Spleen (tissue), 11 donors: Measurements from ENCODE around the gene TNFRSF18. TPM values are rescaled to one million over a fixed set of nuclear protein-coding genes. Genes with fewer than 3 reads are reported as not detected.

Experiments
- DNase-seq: peaks from one replicate; pipeline ENCODE4 v3.0.0-alpha.2; 2020
- H3K27ac ChIP-seq, 8 donors: fragments of 200-600 bp; sonication (generic) in 7 of 8; 1 replicate in 4 of 8; 2 replicates in 4 of 8; pipeline versions ENCODE4 v1.5.0 to v1.8.0; 2016 to 2021; ENCODE audit warnings: inconsistent platforms in 4 of 8, mild to moderate bottlenecking in 4 of 8, moderate library complexity in 1 of 8
- H3K27me3 ChIP-seq, 7 donors: fragments of 200-600 bp; sonication (generic) in 6 of 7; replicated peaks in 1 of 7; 1 replicate in 4 of 7; 2 replicates in 3 of 7; pipeline versions ENCODE4 v1.5.0 to v1.8.0; 2016 to 2021; ENCODE audit warnings: inconsistent platforms in 3 of 7, mild to moderate bottlenecking in 1 of 7
- H3K36me3 ChIP-seq, 6 donors: fragments of 200-600 bp; sonication (generic) in 5 of 6; 1 replicate in 4 of 6; 2 replicates in 2 of 6; pipeline versions ENCODE4 v1.5.0 to v1.8.0; 2016 to 2021; ENCODE audit warnings: inconsistent platforms in 2 of 6
- H3K4me1 ChIP-seq, 6 donors: fragments of 200-600 bp; sonication (generic) in 5 of 6; 1 replicate in 3 of 6; 2 replicates in 3 of 6; pipeline versions ENCODE4 v1.5.0 to v1.8.0; 2016 to 2021; ENCODE audit warnings: inconsistent platforms in 3 of 6
- H3K4me3 ChIP-seq, 8 donors: fragments of 200-600 bp; sonication (generic) in 7 of 8; 1 replicate in 4 of 8; 2 replicates in 4 of 8; pipeline versions ENCODE4 v1.5.0 to v1.8.0; 2016 to 2021; ENCODE audit warnings: inconsistent platforms in 4 of 8, mild to moderate bottlenecking in 4 of 8, moderate library complexity in 2 of 8
- H3K9me3 ChIP-seq, 8 donors: fragments of 200-600 bp; sonication (generic) in 7 of 8; 1 replicate in 4 of 8; 2 replicates in 4 of 8; pipeline versions ENCODE4 v1.5.0 to v1.8.0; 2016 to 2021; ENCODE audit warnings: inconsistent platforms in 4 of 8
- CTCF ChIP-seq, 11 experiments: fragments of 200-600 bp in 7 of 11; fragments of 450-650 bp in 4 of 11; sonication (generic) in 4 of 11; IDR thresholded peaks in 8 of 11; conservative IDR thresholded peaks in 3 of 11; 1 replicate in 7 of 11; 2 replicates in 4 of 11; pipeline versions ENCODE4 v1.4.0 to v1.8.0; 2016 to 2021; ENCODE audit warnings: antibody characterized with exemption in 11 of 11, inconsistent platforms in 4 of 11, mild to moderate bottlenecking in 1 of 11
- POLR2A ChIP-seq, 3 donors: fragments of 450-650 bp; IDR thresholded peaks; one replicate each; pipeline ENCODE4 v1.5.1; 2017; ENCODE audit warnings: antibody characterized with exemption in 3 of 3, mild to moderate bottlenecking in 1 of 3
- POLR2AphosphoS5 ChIP-seq, 3 donors: sonication (generic); formaldehyde crosslinking; IDR thresholded peaks; one replicate each; pipeline ENCODE4 v1.5.1; 2017; ENCODE audit warnings: antibody characterized with exemption in 3 of 3
- WGBS, 5 donors: extraction: QIAGEN DNeasy Blood & Tissue Kit in 3 of 5; methylation state at CpG; one replicate each; pipeline versions ENCODE4 v1.1.5 to v1.1.7; 2013 to 2018; 5-methylcytosine and 5-hydroxymethylcytosine counted together
- intact Hi-C: fragments of 100-400 bp; cut with DNase I; formaldehyde crosslinking; loops from one replicate; pipeline ENCODE4 v1.15.0; 2023; ENCODE audit warnings: low total_unique reads
- polyA plus RNA-seq, 3 donors: library from polyadenylated mRNA; stranded (reverse); fragments of 200-250 nt; gene quantifications; one replicate each; pipeline ENCODE4 v1.2.1, GENCODE V29; 2013
- total RNA-seq, 7 donors: library from RNA; depleted of rRNA in 3 of 7; stranded (reverse); fragments of >200 nt in 3 of 7; fragmentation: NEBNext Ultra II Directional in 4 of 7; extraction: Animal tissue kit (Norgen Biotek cat#: 25700) in 4 of 7; gene quantifications; one replicate each; pipeline versions ENCODE4 v1.1.0 to v1.2.1, GENCODE V29; 2016 to 2021
- donor health status: healthy with polysubstance abuse.
- donor health status: DM: no; HTN: no; CAD: no; lungs with moderate emphysema.
- donor health status: DM: no; HTN: no; CAD: no.
- donor health status: Bipolar disorder and iron deficiency.
- donor health status: healthy.
- donor health status: DM: no; HTN: no; CAD: no.
- donor health status: DM: yes; HTN: yes; CAD: no.

The TNFRSF18 gene
- total and polyA plus RNA-seq, 10 donors = 5.2 to 16.3 (median 7.6) TPM

DNA sequence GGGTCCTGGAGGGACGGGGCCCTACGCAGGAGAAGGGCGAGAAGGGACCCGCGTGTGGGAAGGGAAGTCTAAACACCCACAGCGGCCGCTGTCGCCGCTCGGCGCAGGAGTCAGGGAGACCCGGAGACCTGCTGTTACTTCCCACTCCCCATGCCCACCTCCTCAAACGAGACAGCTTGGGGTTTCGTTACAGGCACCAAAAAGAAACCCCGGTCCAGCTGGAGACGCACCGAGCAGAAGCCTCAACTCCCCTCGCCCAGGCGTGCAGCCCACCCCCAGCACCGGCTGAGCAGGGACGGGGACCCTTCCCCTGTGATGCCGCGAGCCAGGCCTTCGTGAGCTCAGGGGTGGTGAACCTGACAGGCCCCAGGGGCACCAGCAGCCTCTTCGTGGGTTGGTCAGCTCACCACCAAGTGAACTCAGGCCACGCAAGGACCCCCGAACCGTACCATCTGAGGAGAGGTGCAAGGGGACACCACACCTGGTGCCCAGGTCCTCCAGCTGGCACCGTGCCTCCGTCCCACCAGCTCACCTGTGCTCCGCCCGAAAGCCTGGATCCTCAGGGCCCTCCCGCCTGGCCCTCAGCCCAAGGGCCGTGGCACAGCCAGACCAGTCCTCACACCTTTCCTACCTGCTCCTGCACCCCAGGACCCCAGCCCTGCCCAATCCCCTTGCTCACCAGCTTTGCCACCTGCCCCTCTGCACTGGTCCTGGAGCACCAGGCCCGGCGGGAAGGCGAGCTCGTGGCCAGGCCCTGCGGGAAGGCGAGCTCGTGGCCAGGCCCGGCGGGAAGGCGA lies 20.4 kb upstream of the TNFRSF18 start:
- Histone ChIP-seq H3K4me3 (no peak overlapping the region), H3K9me3 (no peaks in the 10 kb centered on the region), H3K4me1 (peaks cover 13 to 66% (median 35%) of the 10 kb centered on the region in 6 donors), H3K27ac (no peak overlapping the region), H3K36me3 (peaks cover 0 to 86% (median 73%) of the 10 kb centered on the region in 6 donors), H3K27me3 (no peaks in the 10 kb centered on the region)
- DNase-seq = no peak
- TF ChIP-seq POLR2AphosphoS5 (IDR thresholded peaks at IDR 0.05) (no peak), CTCF (IDR thresholded peaks at IDR 0.05 in 8 of 11, conservative IDR thresholded peaks at IDR 0.05 in 3 of 11) (no peak), POLR2A (IDR thresholded peaks at IDR 0.05) (no peak)
- WGBS, 5 donors = 92 to 97% (median 93%) methylated on average over 29 to 44 of the region's 44 CpGs
- intact Hi-C loops = no loop called here

DNA sequence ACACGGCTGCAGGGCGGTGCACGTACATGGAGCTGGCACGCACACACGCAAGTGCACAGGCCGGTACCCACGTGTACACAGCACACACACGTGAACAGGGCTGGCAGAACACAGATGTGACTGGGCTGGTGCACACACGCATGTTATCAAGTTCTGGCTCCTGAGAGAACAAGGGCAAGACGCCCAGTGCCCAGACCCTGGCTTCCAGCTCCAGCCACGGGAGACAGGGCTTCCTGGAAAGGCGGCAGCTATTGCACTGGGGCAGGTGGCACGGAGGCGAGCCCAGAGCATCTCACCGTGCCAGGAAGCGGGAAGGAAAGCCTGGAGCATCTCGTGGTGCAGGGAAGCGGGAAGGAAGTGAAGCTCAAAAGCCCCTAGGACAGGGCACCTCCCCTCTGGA lies 19.5 kb upstream of the TNFRSF18 start:
- intact Hi-C loops = no loop called here
- 84 to 91% (median 89%) methylated on average over 16 to 18 of the region's 18 CpGs for WGBS, 5 donors
- DNase-seq = no peak
- no peaks in the 10 kb centered on the region for H3K27me3 ChIP-seq
- H3K4me1 ChIP-seq = peaks cover 12 to 59% (median 32%) of the 10 kb centered on the region in 6 donors
- peaks cover 0 to 94% (median 81%) of the 10 kb centered on the region in 6 donors for H3K36me3 ChIP-seq
- no peak overlapping the region for H3K4me3 ChIP-seq
- H3K27ac ChIP-seq = no peak overlapping the region
- TF ChIP-seq POLR2AphosphoS5 (IDR thresholded peaks at IDR 0.05) = peak in 1 of 3 donors; percentile 2
- TF ChIP-seq POLR2A (IDR thresholded peaks at IDR 0.05) = no peak
- no peaks in the 10 kb centered on the region for H3K9me3 ChIP-seq

DNA sequence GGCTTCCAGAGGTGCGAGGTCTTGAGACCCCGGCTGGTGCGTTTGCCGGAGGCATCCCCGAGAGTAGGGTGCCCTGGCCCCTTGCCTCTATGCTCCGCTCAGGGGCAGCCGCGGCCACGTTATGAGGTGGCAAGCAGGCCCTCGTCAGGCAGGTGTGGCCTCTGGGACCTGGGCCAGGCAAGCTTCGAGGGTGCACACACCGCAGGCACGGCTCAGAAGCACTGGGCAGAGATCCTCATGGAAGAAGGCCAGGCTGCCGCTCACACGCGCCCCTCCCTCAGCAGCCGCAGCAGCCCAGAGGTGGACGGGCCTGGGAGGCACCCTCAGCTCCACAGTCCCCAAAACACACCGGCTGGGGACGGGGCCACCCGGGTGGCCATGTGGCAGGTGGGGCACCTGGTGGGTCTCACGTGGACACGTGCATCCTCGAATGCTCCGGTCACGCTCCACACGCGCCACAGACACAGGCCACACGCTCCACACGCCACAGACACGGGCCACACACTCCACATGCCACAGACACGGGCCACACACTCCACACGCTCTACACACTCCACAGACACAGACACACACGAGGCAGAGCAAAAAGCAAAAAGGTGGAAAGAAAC lies 18.9 kb upstream of the TNFRSF18 start:
- Histone ChIP-seq H3K9me3 (no peaks in the 10 kb centered on the region), H3K36me3 (peaks cover 0 to 100% (median 87%) of the 10 kb centered on the region in 6 donors), H3K27ac (no peak overlapping the region), H3K4me3 (no peak overlapping the region), H3K4me1 (peaks cover 6 to 53% (median 26%) of the 10 kb centered on the region in 6 donors), H3K27me3 (no peaks in the 10 kb centered on the region)
- intact Hi-C loops = no loop called here
- TF ChIP-seq POLR2AphosphoS5 (IDR thresholded peaks at IDR 0.05) (no peak), POLR2A (IDR thresholded peaks at IDR 0.05) (no peak), CTCF (IDR thresholded peaks at IDR 0.05 in 8 of 11, conservative IDR thresholded peaks at IDR 0.05 in 3 of 11) (no peak)
- WGBS, 5 donors = 90 to 95% (median 94%) methylated on average over 14 to 34 of the region's 34 CpGs
- DNase-seq = no peak

GRCh38 chr1:1223891-1224290 lies 17.5 kb upstream of the TNFRSF18 start:
- no peaks in the 10 kb centered on the region for H3K9me3 ChIP-seq

More at GRCh38 chr1:1223891-1224290, 17.5 kb upstream of the TNFRSF18 start:
- no peak overlapping the region for H3K27ac ChIP-seq
- H3K36me3 ChIP-seq = peaks cover 0 to 100% (median 93%) of the 10 kb centered on the region in 6 donors
- DNase-seq = no peak
- H3K4me3 ChIP-seq = no peak overlapping the region
- 94 to 97% (median 95%) methylated on average over 19 to 21 of the region's 21 CpGs for WGBS, 5 donors
- TF ChIP-seq POLR2A (IDR thresholded peaks at IDR 0.05) = no peak
- peak in 1 of 3 donors; percentile 30 for TF ChIP-seq POLR2AphosphoS5 (IDR thresholded peaks at IDR 0.05)
- TF ChIP-seq CTCF (IDR thresholded peaks at IDR 0.05 in 8 of 11, conservative IDR thresholded peaks at IDR 0.05 in 3 of 11) = no peak
- no peaks in the 10 kb centered on the region for H3K27me3 ChIP-seq
- intact Hi-C loops = no loop called here
- H3K4me1 ChIP-seq = peaks cover 0 to 39% (median 12%) of the 10 kb centered on the region in 6 donors
